Embryonic facial prominence (tissue), 1 donor: Measurements from ENCODE around the gene HLA-B.
"Not testable (repeated sequence)": the region's sequence is repeated elsewhere in the genome, so short reads cannot be mapped to it uniquely, and the experiment has no call there.

Experiments
- DNase-seq: peaks from one replicate; pipeline ENCODE4 v3.0.0-alpha.2; 2016; ENCODE audit errors: extremely low spot score

HLA-B gene

GRCh38 chr6:31383149-31383548, 26.2 kb upstream of the HLA-B start:
- DNase-seq, result no peak

- DNase-seq, result no peak
These were observed 24.7 kb upstream of the HLA-B start for GRCh38 chr6:31381666-31382065.

- DNase-seq, result no peak
These were observed 22.9 kb upstream of the HLA-B start for GRCh38 chr6:31379850-31380249.

- no peak for DNase-seq
These were observed 21.7 kb upstream of the HLA-B start for GRCh38 chr6:31378721-31379103.

GRCh38 chr6:31378062-31378720, 21.2 kb upstream of the HLA-B start:
- DNase-seq, result no peak

- DNase-seq, result no peak
These were observed 20.1 kb upstream of the HLA-B start for GRCh38 chr6:31377029-31377428.

- DNase-seq, result no peak
These were observed 18.7 kb upstream of the HLA-B start for GRCh38 chr6:31375699-31376098.

- not testable (repeated sequence) for DNase-seq
These were observed 17.1 kb upstream of the HLA-B start for GRCh38 chr6:31374118-31374517.

GRCh38 chr6:31368461-31368860, 11.5 kb upstream of the HLA-B start:
- DNase-seq, result no peak

GRCh38 chr6:31366693-31367470, 9.9 kb upstream of the HLA-B start:
- DNase-seq, result peak; percentile 30

- no peak for DNase-seq
These were observed 8.9 kb upstream of the HLA-B start for GRCh38 chr6:31365864-31366263.

GRCh38 chr6:31363811-31364210, 6.8 kb upstream of the HLA-B start:
- DNase-seq, result no peak

- no peak for DNase-seq
These were observed 5.8 kb upstream of the HLA-B start for GRCh38 chr6:31362751-31363150.

- no peak for DNase-seq
These were observed 2.6 kb upstream of the HLA-B start for GRCh38 chr6:31359581-31359980.

- DNase-seq, result no peak
These were observed 1.3 kb upstream of the HLA-B start for GRCh38 chr6:31358302-31358701.

GRCh38 chr6:31357886-31358285, 907 bp upstream of the HLA-B start:
- DNase-seq, result no peak

- DNase-seq, result no peak
These were observed 598 bp downstream of the HLA-B start for GRCh38 chr6:31356216-31356945.

- DNase-seq, result no peak
These were observed 1.4 kb downstream of the HLA-B start for GRCh38 chr6:31355583-31355948.

- no peak for DNase-seq
These were observed 2.0 kb downstream of the HLA-B start for GRCh38 chr6:31354864-31355582.

GRCh38 chr6:31354158-31354863, 2.7 kb downstream of the HLA-B start:
- DNase-seq, result no peak

- DNase-seq, result no peak
These were observed 3.5 kb downstream of the HLA-B start for GRCh38 chr6:31353384-31353945.
